Fibroblast of lung (primary cell): Measurements from ENCODE around the gene STMN1. TPM values are rescaled to one million over a fixed set of nuclear protein-coding genes. Genes with fewer than 3 reads are reported as not detected.

Experiments used
- DNase-seq, 2 donors: peaks; one replicate each; pipeline versions ENCODE4 v3.0.0 to v3.0.0-alpha.2; 2010; ENCODE audit warnings: low read depth in 2 of 2
- H2AFZ ChIP-seq: 2 replicates; pipeline ENCODE4 v1.5.1; 2012; ENCODE audit warnings: low read length, control low read depth, inconsistent platforms
- H3K27ac ChIP-seq: 2 replicates; pipeline ENCODE4 v1.5.1; 2011; ENCODE audit warnings: low read length, control low read depth; ENCODE audit not compliant: insufficient read depth
- H3K27me3 ChIP-seq: 2 replicates; pipeline ENCODE4 v1.5.1; 2011; ENCODE audit warnings: mild to moderate bottlenecking, low read length; ENCODE audit not compliant: control insufficient read depth, insufficient read depth
- H3K36me3 ChIP-seq: 2 replicates; pipeline ENCODE4 v1.5.1; 2011; ENCODE audit warnings: low read length; ENCODE audit not compliant: control insufficient read depth, insufficient read depth
- H3K4me1 ChIP-seq: 2 replicates; pipeline ENCODE4 v1.5.1; 2011; ENCODE audit warnings: low read length; ENCODE audit not compliant: control insufficient read depth, insufficient read depth; ENCODE audit errors: extremely low read depth
- H3K4me2 ChIP-seq: 2 replicates; pipeline ENCODE4 v1.5.1; 2011; ENCODE audit warnings: low read length, control low read depth; ENCODE audit not compliant: insufficient read depth; ENCODE audit errors: extremely low read depth
- H3K4me3 ChIP-seq, 4 experiments: fragments of 200-600 bp in 1 of 4; sonication (generic) in 1 of 4; replicated peaks in 1 of 4; 2 replicates each; pipeline ENCODE4 v1.5.1; 2011 to 2016; ENCODE audit warnings: low read length in 4 of 4, low read depth in 3 of 4, mild to moderate bottlenecking in 3 of 4, control low read depth in 2 of 4, inconsistent platforms in 1 of 4, mixed read lengths in 1 of 4; ENCODE audit not compliant: insufficient read depth in 1 of 4; ENCODE audit errors: control extremely low read depth in 1 of 4
- H3K79me2 ChIP-seq: 2 replicates; pipeline ENCODE4 v1.5.1; 2012; ENCODE audit warnings: mild to moderate bottlenecking, low read length, inconsistent platforms; ENCODE audit not compliant: control insufficient read depth, insufficient read depth
- H3K9ac ChIP-seq: 2 replicates; pipeline ENCODE4 v1.5.1; 2011; ENCODE audit warnings: mild to moderate bottlenecking, low read length, control low read depth; ENCODE audit not compliant: insufficient read depth
- H3K9me3 ChIP-seq: 2 replicates; pipeline ENCODE4 v1.5.1; 2012; ENCODE audit warnings: low read depth, low read length; ENCODE audit not compliant: control insufficient read depth, insufficient read depth
- H4K20me1 ChIP-seq: 2 replicates; pipeline ENCODE4 v1.5.1; 2011; ENCODE audit warnings: low read length; ENCODE audit not compliant: control insufficient read depth, insufficient read depth; ENCODE audit errors: extremely low read depth
- EZH2 ChIP-seq: IDR thresholded peaks from 2 replicates; pipeline ENCODE4 v1.5.1; 2012; ENCODE audit warnings: low read length, control low read depth, mild to moderate bottlenecking; ENCODE audit errors: missing control alignments
- polyA plus RNA-seq, 2 donors: library from polyadenylated mRNA; depleted of rRNA in 1 of 2; stranded (reverse) in 1 of 2; unstranded in 1 of 2; fragments of >200 nt; gene quantifications; 2 replicates each; pipeline ENCODE4 v1.2.1, GENCODE V29; 2011 to 2012; ENCODE audit warnings: missing spikeins in 1 of 2
- total RNA-seq: library from RNA; depleted of rRNA; stranded (reverse); fragments of >200 nt; gene quantifications from 2 replicates; pipeline ENCODE4 v1.2.1, GENCODE V29; 2014
- TF ChIP-seq, protein P1 (sequence below), 2 donors: IDR thresholded peaks in 1 of 2; conservative IDR thresholded peaks in 1 of 2; 1 replicate in 1 of 2; 2 replicates in 1 of 2; pipeline ENCODE4 v1.5.1; 2011 to 2012; ENCODE audit warnings: low read length in 2 of 2, control low read depth in 1 of 2, inconsistent platforms in 1 of 2, low read depth in 1 of 2, mild to moderate bottlenecking in 1 of 2

STMN1 gene
- total and polyA plus RNA-seq, 2 donors (not counting 1 experiment from before 2014, with no cell fraction given): 90.7 to 94.7 TPM

- Histone ChIP-seq H3K9me3 (no peaks in the 10 kb centered on the region), H2AFZ (no peak overlapping the region), H3K27ac (no peak overlapping the region), H3K4me1 (peaks cover 18% of the 10 kb centered on the region), H3K9ac (no peak overlapping the region), H3K36me3 (no peaks in the 10 kb centered on the region), H3K27me3 (no peaks in the 10 kb centered on the region), H3K4me3 (no peak overlapping the region), H3K79me2 (no peaks in the 10 kb centered on the region), H4K20me1 (no peaks in the 10 kb centered on the region), H3K4me2 (no peak overlapping the region)
- TF ChIP-seq, protein P1, sequence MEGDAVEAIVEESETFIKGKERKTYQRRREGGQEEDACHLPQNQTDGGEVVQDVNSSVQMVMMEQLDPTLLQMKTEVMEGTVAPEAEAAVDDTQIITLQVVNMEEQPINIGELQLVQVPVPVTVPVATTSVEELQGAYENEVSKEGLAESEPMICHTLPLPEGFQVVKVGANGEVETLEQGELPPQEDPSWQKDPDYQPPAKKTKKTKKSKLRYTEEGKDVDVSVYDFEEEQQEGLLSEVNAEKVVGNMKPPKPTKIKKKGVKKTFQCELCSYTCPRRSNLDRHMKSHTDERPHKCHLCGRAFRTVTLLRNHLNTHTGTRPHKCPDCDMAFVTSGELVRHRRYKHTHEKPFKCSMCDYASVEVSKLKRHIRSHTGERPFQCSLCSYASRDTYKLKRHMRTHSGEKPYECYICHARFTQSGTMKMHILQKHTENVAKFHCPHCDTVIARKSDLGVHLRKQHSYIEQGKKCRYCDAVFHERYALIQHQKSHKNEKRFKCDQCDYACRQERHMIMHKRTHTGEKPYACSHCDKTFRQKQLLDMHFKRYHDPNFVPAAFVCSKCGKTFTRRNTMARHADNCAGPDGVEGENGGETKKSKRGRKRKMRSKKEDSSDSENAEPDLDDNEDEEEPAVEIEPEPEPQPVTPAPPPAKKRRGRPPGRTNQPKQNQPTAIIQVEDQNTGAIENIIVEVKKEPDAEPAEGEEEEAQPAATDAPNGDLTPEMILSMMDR (conservative IDR thresholded peaks at IDR 0.05 in 1 of 2, IDR thresholded peaks at IDR 0.05 in 1 of 2; ENCODE audit: low read depth in 1 of 2, low read length in 2 of 2): peak; percentile 17 to 34
- TF ChIP-seq EZH2: no peak
- DNase-seq: peak in 1 of 2 donors; percentile 46
Observed at GRCh38 chr1:25889470-25889869, 16.7 kb downstream of the STMN1 start.

DNA sequence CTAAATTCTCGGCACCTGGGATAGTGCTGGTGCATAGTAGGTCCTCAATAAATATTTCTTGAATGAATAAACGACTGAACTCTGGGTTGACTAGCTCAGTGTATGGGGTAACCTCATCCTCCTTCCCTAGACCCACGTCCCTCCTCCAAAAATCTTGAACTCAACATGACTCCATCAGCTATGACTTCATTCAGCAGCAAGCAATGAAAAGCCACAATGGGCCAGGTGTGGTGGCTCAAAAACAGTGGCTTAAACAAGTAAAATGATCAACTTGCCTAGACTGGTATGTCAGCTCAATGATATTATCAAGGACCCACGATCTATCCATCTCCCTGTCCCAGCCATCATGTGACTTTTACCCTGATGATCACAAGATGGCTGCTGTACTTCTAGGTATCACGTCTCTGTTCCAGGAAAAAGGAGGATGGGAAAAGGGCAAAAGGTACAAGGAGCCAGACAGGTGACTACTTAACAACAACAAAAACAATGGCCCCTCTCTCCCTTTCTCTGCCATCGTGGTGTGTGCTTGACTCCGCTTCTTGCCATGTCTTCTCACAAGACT, 17.7 kb downstream of the STMN1 start:
- Histone ChIP-seq H3K9me3 (no peaks in the 10 kb centered on the region), H3K4me1 (peaks cover 18% of the 10 kb centered on the region), H3K36me3 (no peaks in the 10 kb centered on the region), H3K27me3 (no peaks in the 10 kb centered on the region), H3K4me2 (no peak overlapping the region), H2AFZ (no peak overlapping the region), H4K20me1 (no peaks in the 10 kb centered on the region), H3K9ac (no peak overlapping the region), H3K27ac (no peak overlapping the region), H3K4me3 (no peak overlapping the region), H3K79me2 (no peaks in the 10 kb centered on the region)
- TF ChIP-seq, protein P1 (conservative IDR thresholded peaks at IDR 0.05 in 1 of 2, IDR thresholded peaks at IDR 0.05 in 1 of 2; ENCODE audit: low read depth in 1 of 2, low read length in 2 of 2): no peak
- TF ChIP-seq EZH2: no peak
- peak in 1 of 2 donors; percentile 20 for DNase-seq

DNA sequence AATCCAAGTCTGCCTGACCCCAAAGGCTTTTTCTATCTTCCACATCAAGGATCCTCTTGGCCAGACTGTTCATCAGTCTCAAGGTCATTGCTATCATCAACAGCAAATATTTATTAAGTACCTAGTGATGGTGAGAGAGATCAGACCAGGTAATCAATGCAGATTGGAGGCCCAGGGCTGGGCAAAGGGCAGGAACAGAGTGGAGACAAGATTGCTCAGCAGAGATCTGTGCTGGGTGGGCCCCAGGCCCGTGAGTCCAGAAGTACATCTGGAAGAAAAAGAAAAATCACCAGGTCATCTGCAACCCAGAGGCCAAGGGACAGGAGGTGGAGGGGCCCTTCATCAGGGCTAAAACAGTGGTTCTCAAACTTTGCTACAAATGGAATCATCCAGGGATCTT, 20.6 kb downstream of the STMN1 start:
- Histone ChIP-seq H3K9me3 (no peaks in the 10 kb centered on the region), H3K27me3 (no peaks in the 10 kb centered on the region), H3K4me2 (no peak overlapping the region), H4K20me1 (no peaks in the 10 kb centered on the region), H2AFZ (no peak overlapping the region), H3K27ac (no peak overlapping the region), H3K79me2 (no peaks in the 10 kb centered on the region), H3K4me1 (peaks cover 3% of the 10 kb centered on the region), H3K36me3 (no peaks in the 10 kb centered on the region), H3K4me3 (no peak overlapping the region), H3K9ac (no peak overlapping the region)
- TF ChIP-seq, protein P1 (conservative IDR thresholded peaks at IDR 0.05 in 1 of 2, IDR thresholded peaks at IDR 0.05 in 1 of 2; ENCODE audit: low read depth in 1 of 2, low read length in 2 of 2): no peak
- no peak for TF ChIP-seq EZH2
- no peak for DNase-seq
